ENCODE results near the gene DIS3L2. TPM values are rescaled to one million over a fixed set of nuclear protein-coding genes. Genes with fewer than 3 reads are reported as not detected.

Gene DIS3L2
- total RNA-seq, 1 experiment from 2014 or later, result 39.1 TPM

DNA sequence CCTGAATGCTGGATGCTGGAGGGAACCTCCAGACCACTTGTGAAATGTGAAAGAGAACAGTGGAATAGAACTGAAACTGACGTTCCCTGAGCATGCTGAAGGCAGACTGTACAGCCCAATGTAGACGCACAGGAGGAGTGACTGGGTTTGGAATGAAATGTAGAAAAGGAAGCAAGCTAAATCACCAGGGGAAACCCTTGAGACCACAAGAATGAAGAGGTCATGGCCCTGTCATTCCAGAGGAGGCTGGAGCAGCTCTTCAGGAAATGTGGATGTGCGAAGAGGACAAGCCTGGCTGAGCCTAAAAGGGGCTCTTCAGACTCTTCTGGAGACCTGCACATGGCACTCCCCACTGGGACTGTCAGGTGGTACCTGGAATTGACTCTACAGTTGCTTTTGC lies 298.6 kb downstream of the DIS3L2 start:
- BruUV-seq (replicated peaks), result no TSS peak
- Histone ChIP-seq H3K9me2 (ENCODE audit: insufficient read depth) (no peaks in the 10 kb centered on the region), H3K4me2 (no peak overlapping the region), H3K4me1 (replicated peaks; ENCODE audit: insufficient read depth) (peaks cover 8% of the 10 kb centered on the region; the same call in 1 of the 2 replicates), H3K27ac (no peak overlapping the region), H3K79me2 (ENCODE audit: low read depth) (no peaks in the 10 kb centered on the region), H2AFZ (no peak overlapping the region), H3F3A (ENCODE audit: insufficient read depth, low read depth) (no peaks in the 10 kb centered on the region), H3K36me3 (ENCODE audit: low read depth) (0 out of 2 replicates have a peak, but pooled peaks cover 3% of the 10 kb centered on the region), H3K27me3 (ENCODE audit: insufficient read depth, low read depth) (no peaks in the 10 kb centered on the region), H3K9me3 (ENCODE audit: insufficient read depth, low read depth) (no peaks in the 10 kb centered on the region), H3K4me3 (no peak overlapping the region), H4K20me1 (ENCODE audit: insufficient read depth) (peaks cover 12% of the 10 kb centered on the region; the same call in 1 of the 2 replicates)
- DNase-seq, result peak; percentile 53 to 70
- CTCF ChIA-PET, result no interaction called here
- POLR2A ChIA-PET (ENCODE audit: unreplicated experiment), result no interaction called here
- intact Hi-C loops (cut with micrococcal nuclease; ENCODE audit: unreplicated experiment), result no loop called here
- TF ChIP-seq, protein P1, sequence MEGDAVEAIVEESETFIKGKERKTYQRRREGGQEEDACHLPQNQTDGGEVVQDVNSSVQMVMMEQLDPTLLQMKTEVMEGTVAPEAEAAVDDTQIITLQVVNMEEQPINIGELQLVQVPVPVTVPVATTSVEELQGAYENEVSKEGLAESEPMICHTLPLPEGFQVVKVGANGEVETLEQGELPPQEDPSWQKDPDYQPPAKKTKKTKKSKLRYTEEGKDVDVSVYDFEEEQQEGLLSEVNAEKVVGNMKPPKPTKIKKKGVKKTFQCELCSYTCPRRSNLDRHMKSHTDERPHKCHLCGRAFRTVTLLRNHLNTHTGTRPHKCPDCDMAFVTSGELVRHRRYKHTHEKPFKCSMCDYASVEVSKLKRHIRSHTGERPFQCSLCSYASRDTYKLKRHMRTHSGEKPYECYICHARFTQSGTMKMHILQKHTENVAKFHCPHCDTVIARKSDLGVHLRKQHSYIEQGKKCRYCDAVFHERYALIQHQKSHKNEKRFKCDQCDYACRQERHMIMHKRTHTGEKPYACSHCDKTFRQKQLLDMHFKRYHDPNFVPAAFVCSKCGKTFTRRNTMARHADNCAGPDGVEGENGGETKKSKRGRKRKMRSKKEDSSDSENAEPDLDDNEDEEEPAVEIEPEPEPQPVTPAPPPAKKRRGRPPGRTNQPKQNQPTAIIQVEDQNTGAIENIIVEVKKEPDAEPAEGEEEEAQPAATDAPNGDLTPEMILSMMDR (conservative IDR thresholded peaks at IDR 0.05), result no peak
- TF ChIP-seq EZH2 (IDR thresholded peaks at IDR 0.05; ENCODE audit: low read depth), result no peak

DNA sequence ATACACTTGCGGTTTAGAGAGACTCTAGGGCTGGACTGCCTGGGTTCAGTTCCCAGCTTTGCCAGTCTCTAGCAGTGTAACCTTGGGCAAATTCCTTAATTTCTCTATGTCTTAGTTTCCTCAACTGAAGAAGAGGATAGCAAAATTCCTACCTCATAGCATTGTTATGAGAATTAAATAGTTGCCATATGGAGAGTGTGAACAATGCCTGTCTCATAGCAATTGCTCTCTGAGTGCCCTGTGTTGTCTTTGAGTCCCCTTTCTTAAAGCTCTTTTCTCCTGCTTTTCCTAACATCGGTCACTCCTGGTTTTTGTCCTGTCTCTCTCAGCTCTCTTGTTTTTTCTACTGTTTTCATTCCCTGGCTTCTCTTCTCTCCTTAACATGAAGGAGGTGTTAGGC lies 300.3 kb downstream of the DIS3L2 start:
- no peak for TF ChIP-seq EZH2 (IDR thresholded peaks at IDR 0.05; ENCODE audit: low read depth)
- TF ChIP-seq, protein P1 (conservative IDR thresholded peaks at IDR 0.05), result no peak
- Histone ChIP-seq H4K20me1 (ENCODE audit: insufficient read depth) (peaks cover 12% of the 10 kb centered on the region; the same call in 1 of the 2 replicates), H3K79me2 (ENCODE audit: low read depth) (no peaks in the 10 kb centered on the region), H3K9me3 (ENCODE audit: insufficient read depth, low read depth) (no peaks in the 10 kb centered on the region), H3K27ac (no peak overlapping the region), H3K9me2 (ENCODE audit: insufficient read depth) (no peaks in the 10 kb centered on the region), H3K4me1 (replicated peaks; ENCODE audit: insufficient read depth) (peaks cover 8% of the 10 kb centered on the region; the same call in 1 of the 2 replicates), H2AFZ (no peak overlapping the region), H3K36me3 (ENCODE audit: low read depth) (0 out of 2 replicates have a peak, but pooled peaks cover 3% of the 10 kb centered on the region), H3K4me3 (no peak overlapping the region), H3K27me3 (ENCODE audit: insufficient read depth, low read depth) (no peaks in the 10 kb centered on the region), H3F3A (ENCODE audit: insufficient read depth, low read depth) (no peaks in the 10 kb centered on the region), H3K4me2 (no peak overlapping the region)
- ChIA-PET POLR2A (ENCODE audit: unreplicated experiment) (no interaction called here), CTCF (no interaction called here)
- intact Hi-C loops (cut with micrococcal nuclease; ENCODE audit: unreplicated experiment), result no loop called here
- BruUV-seq (replicated peaks), result no TSS peak
- no peak for DNase-seq

DNA sequence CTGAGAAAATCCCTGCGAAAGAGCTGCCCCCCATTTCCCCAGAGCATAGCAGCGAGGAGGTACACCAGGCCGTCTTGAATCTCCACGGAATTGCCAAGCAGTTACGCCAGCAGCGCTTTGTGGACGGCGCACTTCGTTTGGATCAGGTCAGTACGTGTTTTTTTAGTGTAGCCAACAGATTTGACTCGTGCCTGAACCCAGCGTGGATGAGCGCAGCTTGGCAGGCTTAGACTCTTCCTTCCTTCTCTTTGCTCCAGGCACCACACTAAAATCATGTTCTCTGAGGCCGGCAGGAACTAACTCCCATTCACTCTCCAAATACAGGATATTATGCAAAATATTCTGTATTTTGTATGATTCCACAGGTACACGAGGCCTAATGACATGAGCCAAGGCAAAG lies 301.8 kb downstream of the DIS3L2 start:
- POLR2A ChIA-PET (ENCODE audit: unreplicated experiment), result no interaction called here

More for the DNA sequence above, 301.8 kb downstream of the DIS3L2 start:
- BruUV-seq (replicated peaks), result no TSS peak
- Histone ChIP-seq H3K79me2 (ENCODE audit: low read depth) (no peaks in the 10 kb centered on the region), H3K4me1 (replicated peaks; ENCODE audit: insufficient read depth) (peaks cover 8% of the 10 kb centered on the region; the same call in 1 of the 2 replicates), H3F3A (ENCODE audit: insufficient read depth, low read depth) (no peaks in the 10 kb centered on the region), H3K27ac (no peak overlapping the region), H3K4me3 (no peak overlapping the region), H3K4me2 (no peak overlapping the region), H3K36me3 (ENCODE audit: low read depth) (0 out of 2 replicates have a peak, but pooled peaks cover 3% of the 10 kb centered on the region), H3K9me3 (ENCODE audit: insufficient read depth, low read depth) (no peaks in the 10 kb centered on the region), H3K9me2 (ENCODE audit: insufficient read depth) (no peaks in the 10 kb centered on the region), H2AFZ (no peak overlapping the region), H3K27me3 (ENCODE audit: insufficient read depth, low read depth) (no peaks in the 10 kb centered on the region), H4K20me1 (ENCODE audit: insufficient read depth) (peaks cover 12% of the 10 kb centered on the region; the same call in 1 of the 2 replicates)
- intact Hi-C loops (cut with micrococcal nuclease; ENCODE audit: unreplicated experiment), result no loop called here
- TF ChIP-seq, protein P1 (conservative IDR thresholded peaks at IDR 0.05), result no peak
- no peak for TF ChIP-seq EZH2 (IDR thresholded peaks at IDR 0.05; ENCODE audit: low read depth)
- CTCF ChIA-PET, result no interaction called here
- no peak for DNase-seq
